Suprapubic skin (tissue), 4 donors: ENCODE measurements around the gene CAPN10.

ENCODE experiments used
- CTCF ChIP-seq, 2 donors: fragments of 200-600 bp in 1 of 2; fragments of 450-650 bp in 1 of 2; sonication (generic) in 1 of 2; IDR thresholded peaks; one replicate each; pipeline ENCODE4 v1.5.1; 2016 to 2019; ENCODE audit warnings: antibody characterized with exemption in 2 of 2, mild to moderate bottlenecking in 1 of 2, moderate library complexity in 1 of 2
- EP300 ChIP-seq: sonication (generic); formaldehyde crosslinking; IDR thresholded peaks from one replicate; pipeline ENCODE4 v1.6.1; 2017; ENCODE audit warnings: antibody characterized with exemption
- POLR2A ChIP-seq, 2 donors: fragments of 450-650 bp; IDR thresholded peaks; one replicate each; pipeline ENCODE4 v1.6.1; 2017; ENCODE audit warnings: antibody characterized with exemption in 2 of 2, mild to moderate bottlenecking in 2 of 2, moderate library complexity in 2 of 2
- POLR2AphosphoS5 ChIP-seq, 3 donors: sonication (generic); formaldehyde crosslinking; IDR thresholded peaks; one replicate each; pipeline ENCODE4 v1.6.1; 2017; ENCODE audit warnings: antibody characterized with exemption in 3 of 3

- TF ChIP-seq CTCF (IDR thresholded peaks at IDR 0.05) (no peak), EP300 (no peak), POLR2A (IDR thresholded peaks at IDR 0.05) (no peak), POLR2AphosphoS5 (IDR thresholded peaks at IDR 0.05) (no peak)
These were observed 42.5 kb downstream of the CAPN10 start for GRCh38 chr2:240628808-240629618.
